ENCODE measurements around the gene ZMYM3. TPM values are rescaled to one million over a fixed set of nuclear protein-coding genes. Genes with fewer than 3 reads are reported as not detected.

Gene ZMYM3
- total RNA-seq, 1 donor from 2014 or later, result 88.9 TPM

DNA sequence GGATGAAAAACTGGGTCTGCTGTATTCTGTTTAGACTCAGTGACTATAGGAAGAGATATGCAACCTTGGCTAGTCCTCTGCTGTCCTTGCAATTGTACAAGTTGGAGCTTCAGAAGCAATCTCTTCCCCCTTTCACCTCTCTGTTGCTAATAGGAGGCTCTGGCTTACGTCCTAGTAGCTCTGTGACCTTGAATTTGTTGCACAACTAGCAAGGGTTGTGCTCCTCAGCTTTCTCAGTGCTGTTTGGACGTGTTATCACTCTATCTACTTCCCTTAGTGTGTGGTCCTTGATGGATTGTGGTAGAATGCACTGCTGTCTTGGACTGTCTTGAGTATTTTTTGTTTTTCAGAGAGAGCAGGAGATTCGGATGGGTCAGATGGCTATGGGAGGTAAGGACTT lies 44.2 kb upstream of the ZMYM3 start:
- peaks cover 13% of the 10 kb centered on the region for H3K4me1 Mint-ChIP-seq (ENCODE audit: low read depth)
- TF ChIP-seq, protein P1, sequence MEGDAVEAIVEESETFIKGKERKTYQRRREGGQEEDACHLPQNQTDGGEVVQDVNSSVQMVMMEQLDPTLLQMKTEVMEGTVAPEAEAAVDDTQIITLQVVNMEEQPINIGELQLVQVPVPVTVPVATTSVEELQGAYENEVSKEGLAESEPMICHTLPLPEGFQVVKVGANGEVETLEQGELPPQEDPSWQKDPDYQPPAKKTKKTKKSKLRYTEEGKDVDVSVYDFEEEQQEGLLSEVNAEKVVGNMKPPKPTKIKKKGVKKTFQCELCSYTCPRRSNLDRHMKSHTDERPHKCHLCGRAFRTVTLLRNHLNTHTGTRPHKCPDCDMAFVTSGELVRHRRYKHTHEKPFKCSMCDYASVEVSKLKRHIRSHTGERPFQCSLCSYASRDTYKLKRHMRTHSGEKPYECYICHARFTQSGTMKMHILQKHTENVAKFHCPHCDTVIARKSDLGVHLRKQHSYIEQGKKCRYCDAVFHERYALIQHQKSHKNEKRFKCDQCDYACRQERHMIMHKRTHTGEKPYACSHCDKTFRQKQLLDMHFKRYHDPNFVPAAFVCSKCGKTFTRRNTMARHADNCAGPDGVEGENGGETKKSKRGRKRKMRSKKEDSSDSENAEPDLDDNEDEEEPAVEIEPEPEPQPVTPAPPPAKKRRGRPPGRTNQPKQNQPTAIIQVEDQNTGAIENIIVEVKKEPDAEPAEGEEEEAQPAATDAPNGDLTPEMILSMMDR (IDR thresholded peaks at IDR 0.05; ENCODE audit: unreplicated experiment), result no peak

DNA sequence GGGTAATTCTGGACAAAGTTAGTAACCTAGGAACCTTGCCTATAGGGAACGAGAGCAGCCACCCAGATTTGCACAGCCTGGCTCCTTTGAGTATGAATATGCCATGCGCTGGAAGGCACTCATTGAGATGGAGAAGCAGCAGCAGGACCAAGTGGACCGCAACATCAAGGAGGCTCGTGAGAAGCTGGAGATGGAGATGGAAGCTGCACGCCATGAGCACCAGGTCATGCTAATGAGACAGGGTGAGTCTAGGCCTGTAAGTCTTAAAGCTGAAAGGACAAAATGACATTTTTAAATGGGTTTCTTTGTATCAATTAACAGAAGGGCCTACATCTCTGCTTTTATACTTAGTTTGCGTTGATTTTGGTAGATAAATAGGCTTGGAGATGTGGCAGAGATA lies 42.9 kb upstream of the ZMYM3 start:
- peak overlapping the region; percentile 82 for H3K27ac Mint-ChIP-seq
- TF ChIP-seq, protein P1 (IDR thresholded peaks at IDR 0.05; ENCODE audit: unreplicated experiment), result no peak
- H3K4me3 Mint-ChIP-seq (ENCODE audit: low read depth), result no peak overlapping the region
- H3K9me3 Mint-ChIP-seq (ENCODE audit: low read depth), result peaks cover 14% of the 10 kb centered on the region
- H3K36me3 Mint-ChIP-seq (ENCODE audit: insufficient read depth), result peaks cover 44% of the 10 kb centered on the region
- H3K4me1 Mint-ChIP-seq (ENCODE audit: low read depth), result peaks cover 13% of the 10 kb centered on the region
- DNase-seq (ENCODE audit: low spot score, unreplicated experiment), result no peak
- H3K27me3 Mint-ChIP-seq, result no peaks in the 10 kb centered on the region

More for the DNA sequence above, 44.2 kb upstream of the ZMYM3 start:
- H3K9me3 Mint-ChIP-seq (ENCODE audit: low read depth), result peaks cover 14% of the 10 kb centered on the region
- no peaks in the 10 kb centered on the region for H3K27me3 Mint-ChIP-seq
- H3K27ac Mint-ChIP-seq, result no peak overlapping the region
- peaks cover 42% of the 10 kb centered on the region for H3K36me3 Mint-ChIP-seq (ENCODE audit: insufficient read depth)
- no peak for DNase-seq (ENCODE audit: low spot score, unreplicated experiment)
- no peak overlapping the region for H3K4me3 Mint-ChIP-seq (ENCODE audit: low read depth)

GRCh38 chrX:71292669-71293365 lies 38.9 kb upstream of the ZMYM3 start:
- Mint-ChIP-seq H3K4me3 (ENCODE audit: low read depth) (no peak overlapping the region), H3K27me3 (no peaks in the 10 kb centered on the region), H3K4me1 (ENCODE audit: low read depth) (peaks cover 1% of the 10 kb centered on the region), H3K27ac (no peak overlapping the region), H3K36me3 (ENCODE audit: insufficient read depth) (peaks cover 34% of the 10 kb centered on the region), H3K9me3 (ENCODE audit: low read depth) (peaks cover 12% of the 10 kb centered on the region)
- DNase-seq (ENCODE audit: low spot score, unreplicated experiment), result no peak
- TF ChIP-seq, protein P1 (IDR thresholded peaks at IDR 0.05; ENCODE audit: unreplicated experiment), result no peak

DNA sequence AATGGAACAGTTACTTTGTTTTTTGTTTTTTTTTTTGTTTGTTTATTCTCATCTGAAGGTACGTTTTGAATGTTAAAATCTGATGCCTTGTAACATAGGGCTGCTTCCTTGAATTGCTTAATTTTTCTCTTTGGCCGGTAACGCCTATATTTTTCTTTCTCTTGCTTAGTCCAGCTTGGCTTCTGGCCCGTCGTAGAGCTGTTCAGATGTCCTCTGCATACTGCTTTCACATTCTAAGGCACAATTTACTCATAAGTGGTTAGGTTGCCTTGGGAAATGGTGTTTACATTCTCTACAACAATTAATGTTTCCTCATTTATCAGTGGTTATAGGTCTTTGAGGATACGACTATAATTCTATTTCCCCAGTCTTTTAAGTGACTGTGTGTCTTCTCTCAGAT lies 37.4 kb upstream of the ZMYM3 start:
- peaks cover 25% of the 10 kb centered on the region for H3K36me3 Mint-ChIP-seq (ENCODE audit: insufficient read depth)
- TF ChIP-seq, protein P1 (IDR thresholded peaks at IDR 0.05; ENCODE audit: unreplicated experiment), result no peak
- H3K9me3 Mint-ChIP-seq (ENCODE audit: low read depth), result peaks cover 6% of the 10 kb centered on the region
- no peaks in the 10 kb centered on the region for H3K27me3 Mint-ChIP-seq
- H3K4me1 Mint-ChIP-seq (ENCODE audit: low read depth), result peaks cover 3% of the 10 kb centered on the region
- no peak overlapping the region for H3K4me3 Mint-ChIP-seq (ENCODE audit: low read depth)
- no peak overlapping the region for H3K27ac Mint-ChIP-seq
- DNase-seq (ENCODE audit: low spot score, unreplicated experiment), result no peak

GRCh38 chrX:71285929-71286328 lies 32.0 kb upstream of the ZMYM3 start:
- H3K27me3 Mint-ChIP-seq, result no peaks in the 10 kb centered on the region
- TF ChIP-seq, protein P1 (IDR thresholded peaks at IDR 0.05; ENCODE audit: unreplicated experiment), result no peak
- peaks cover 12% of the 10 kb centered on the region for H3K36me3 Mint-ChIP-seq (ENCODE audit: insufficient read depth)
- no peak overlapping the region for H3K27ac Mint-ChIP-seq
- H3K9me3 Mint-ChIP-seq (ENCODE audit: low read depth), result peaks cover 7% of the 10 kb centered on the region
- no peak for DNase-seq (ENCODE audit: low spot score, unreplicated experiment)
- H3K4me1 Mint-ChIP-seq (ENCODE audit: low read depth), result peaks cover 5% of the 10 kb centered on the region
- H3K4me3 Mint-ChIP-seq (ENCODE audit: low read depth), result peak overlapping the region; percentile 98

Data from progenitor cell of endocrine pancreas (in vitro differentiated cells).